ENCODE measurements around the gene CMYA5.

- TF ChIP-seq CTCF (IDR thresholded peaks at IDR 0.05): no peak
- TF ChIP-seq POLR2A (IDR thresholded peaks at IDR 0.05): no peak
- TF ChIP-seq EP300 (IDR thresholded peaks at IDR 0.05; ENCODE audit: low read depth): no peak
- no peak for TF ChIP-seq POLR2AphosphoS5 (IDR thresholded peaks at IDR 0.05)
Observed at GRCh38 chr5:79699763-79700400, 10.2 kb downstream of the CMYA5 start.
